Duodenal mucosa (tissue), 2 donors: ENCODE results near the gene GNAI2.

Source experiments
- H3K27ac ChIP-seq: one replicate; pipeline ENCODE4 v1.7.0; 2013; ENCODE audit warnings: low read depth, low read length
- H3K27me3 ChIP-seq, 2 donors: one replicate each; pipeline ENCODE4 v1.7.0; 2013; ENCODE audit warnings: low read length in 2 of 2, control low read depth in 1 of 2; ENCODE audit not compliant: insufficient read depth in 2 of 2, control insufficient read depth in 1 of 2
- H3K36me3 ChIP-seq, 2 donors: one replicate each; pipeline ENCODE4 v1.7.0; 2013; ENCODE audit warnings: low read length in 2 of 2, control low read depth in 1 of 2; ENCODE audit not compliant: insufficient read depth in 2 of 2, control insufficient read depth in 1 of 2
- H3K4me1 ChIP-seq, 2 donors: one replicate each; pipeline ENCODE4 v1.7.0; 2013; ENCODE audit warnings: low read length in 2 of 2, control low read depth in 1 of 2; ENCODE audit not compliant: insufficient read depth in 2 of 2, control insufficient read depth in 1 of 2
- H3K4me3 ChIP-seq, 2 donors: one replicate each; pipeline ENCODE4 v1.7.0; 2013; ENCODE audit warnings: low read length in 2 of 2, low read depth in 1 of 2
- H3K9ac ChIP-seq, 2 donors: one replicate each; pipeline ENCODE4 v1.7.0; 2013; ENCODE audit warnings: low read length in 2 of 2, low read depth in 1 of 2
- H3K9me3 ChIP-seq, 2 donors: one replicate each; pipeline ENCODE4 v1.7.0; 2013; ENCODE audit warnings: low read length in 2 of 2, control low read depth in 1 of 2; ENCODE audit not compliant: control insufficient read depth in 1 of 2

Gene GNAI2

GRCh38 chr3:50254577-50255250 lies 18.7 kb downstream of the GNAI2 start:
- peaks cover 34 to 35% of the 10 kb centered on the region in 2 donors for H3K4me1 ChIP-seq
- H3K9ac ChIP-seq: no peak overlapping the region
- no peaks in the 10 kb centered on the region for H3K27me3 ChIP-seq
- no peaks in the 10 kb centered on the region for H3K9me3 ChIP-seq
- peak overlapping the region; percentile 67 for H3K27ac ChIP-seq
- H3K36me3 ChIP-seq: peaks cover 24 to 54% of the 10 kb centered on the region in 2 donors
- no peak overlapping the region for H3K4me3 ChIP-seq

- Histone ChIP-seq H3K27ac (peak overlapping the region; percentile 30), H3K4me1 (peaks cover 30 to 31% of the 10 kb centered on the region in 2 donors), H3K27me3 (no peaks in the 10 kb centered on the region), H3K9ac (no peak overlapping the region), H3K9me3 (no peaks in the 10 kb centered on the region), H3K4me3 (no peak overlapping the region), H3K36me3 (peaks cover 24 to 54% of the 10 kb centered on the region in 2 donors)
Measured at GRCh38 chr3:50255251-50255615, 19.2 kb downstream of the GNAI2 start.

GRCh38 chr3:50256978-50257890 lies 21.2 kb downstream of the GNAI2 start:
- Histone ChIP-seq H3K4me1 (peaks cover 24 to 25% of the 10 kb centered on the region in 2 donors), H3K9ac (no peak overlapping the region), H3K36me3 (peaks cover 24 to 50% of the 10 kb centered on the region in 2 donors), H3K9me3 (no peaks in the 10 kb centered on the region), H3K4me3 (no peak overlapping the region), H3K27me3 (no peaks in the 10 kb centered on the region), H3K27ac (no peak overlapping the region)

GRCh38 chr3:50258029-50258680 lies 22.2 kb downstream of the GNAI2 start:
- H3K4me1 ChIP-seq: peaks cover 24 to 25% of the 10 kb centered on the region in 2 donors
- no peak overlapping the region for H3K27ac ChIP-seq
- no peak overlapping the region for H3K9ac ChIP-seq
- no peaks in the 10 kb centered on the region for H3K9me3 ChIP-seq
- no peaks in the 10 kb centered on the region for H3K27me3 ChIP-seq
- H3K36me3 ChIP-seq: peaks cover 19 to 41% of the 10 kb centered on the region in 2 donors
- H3K4me3 ChIP-seq: no peak overlapping the region

GRCh38 chr3:50258979-50259378 lies 23.0 kb downstream of the GNAI2 start:
- Histone ChIP-seq H3K4me3 (no peak overlapping the region), H3K36me3 (peaks cover 18 to 36% of the 10 kb centered on the region in 2 donors), H3K27me3 (no peaks in the 10 kb centered on the region), H3K4me1 (peaks cover 19 to 20% of the 10 kb centered on the region in 2 donors), H3K27ac (peak overlapping the region; percentile 62), H3K9ac (peak overlapping the region; percentile 1 to 71), H3K9me3 (no peaks in the 10 kb centered on the region)

- Histone ChIP-seq H3K27me3 (no peaks in the 10 kb centered on the region), H3K36me3 (peaks cover 18 to 31% of the 10 kb centered on the region in 2 donors), H3K4me1 (peaks cover 19 to 22% of the 10 kb centered on the region in 2 donors), H3K9ac (peak overlapping the region; percentile 1 to 71), H3K4me3 (peak overlapping the region in 1 of 2 donors; percentile 35), H3K9me3 (no peaks in the 10 kb centered on the region), H3K27ac (peak overlapping the region; percentile 62)
Measured at GRCh38 chr3:50259432-50260026, 23.5 kb downstream of the GNAI2 start.

- peak overlapping the region; percentile 71 to 80 for H3K9ac ChIP-seq
- no peaks in the 10 kb centered on the region for H3K27me3 ChIP-seq
- H3K4me3 ChIP-seq: peak overlapping the region; percentile 51 to 60
- peaks cover 24% of the 10 kb centered on the region in 2 donors for H3K4me1 ChIP-seq
- no peaks in the 10 kb centered on the region for H3K9me3 ChIP-seq
- peak overlapping the region; percentile 84 for H3K27ac ChIP-seq
- H3K36me3 ChIP-seq: peaks cover 18 to 24% of the 10 kb centered on the region in 2 donors
Measured at GRCh38 chr3:50260027-50260941, 24.3 kb downstream of the GNAI2 start.

GRCh38 chr3:50260942-50261441 lies 25.0 kb downstream of the GNAI2 start:
- Histone ChIP-seq H3K27me3 (no peaks in the 10 kb centered on the region), H3K9me3 (no peaks in the 10 kb centered on the region), H3K9ac (peak overlapping the region; percentile 71 to 80), H3K4me1 (peaks cover 29 to 31% of the 10 kb centered on the region in 2 donors), H3K36me3 (peaks cover 18 to 22% of the 10 kb centered on the region in 2 donors), H3K4me3 (peak overlapping the region; percentile 51 to 60), H3K27ac (peak overlapping the region; percentile 84)

GRCh38 chr3:50261505-50261904 lies 25.5 kb downstream of the GNAI2 start:
- Histone ChIP-seq H3K4me3 (no peak overlapping the region), H3K27me3 (no peaks in the 10 kb centered on the region), H3K4me1 (peaks cover 34 to 36% of the 10 kb centered on the region in 2 donors), H3K9ac (peak overlapping the region in 1 of 2 donors; percentile 80), H3K36me3 (peaks cover 13 to 17% of the 10 kb centered on the region in 2 donors), H3K9me3 (no peaks in the 10 kb centered on the region), H3K27ac (no peak overlapping the region)
